ENCODE data around the gene CXorf65. TPM values are rescaled to one million over a fixed set of nuclear protein-coding genes. Genes with fewer than 3 reads are reported as not detected.

CXorf65 gene
- polyA plus RNA-seq, 1 experiment = not detected

- no peak overlapping the region for H3K4me3 ChIP-seq (ENCODE audit: low read depth, low read length)
- ChIA-PET POLR2A (no interaction called here), CTCF (no interaction called here)
- no peak for TF ChIP-seq CTCF (IDR thresholded peaks at IDR 0.05; ENCODE audit: low read depth, low read length)
- peaks cover 2% of the 10 kb centered on the region for H3K27me3 ChIP-seq (ENCODE audit: control insufficient read depth, insufficient read depth, low read length)
- DNase-seq (ENCODE audit: low read depth, low spot score) = no peak
- H3K9me3 ChIP-seq (ENCODE audit: control insufficient read depth, insufficient read depth, low read length) = no peaks in the 10 kb centered on the region
- H3K27ac ChIP-seq (ENCODE audit: low read depth, low read length) = no peak overlapping the region
These were observed 2.5 kb upstream of the CXorf65 start for GRCh38 chrX:71109051-71109450.

DNA sequence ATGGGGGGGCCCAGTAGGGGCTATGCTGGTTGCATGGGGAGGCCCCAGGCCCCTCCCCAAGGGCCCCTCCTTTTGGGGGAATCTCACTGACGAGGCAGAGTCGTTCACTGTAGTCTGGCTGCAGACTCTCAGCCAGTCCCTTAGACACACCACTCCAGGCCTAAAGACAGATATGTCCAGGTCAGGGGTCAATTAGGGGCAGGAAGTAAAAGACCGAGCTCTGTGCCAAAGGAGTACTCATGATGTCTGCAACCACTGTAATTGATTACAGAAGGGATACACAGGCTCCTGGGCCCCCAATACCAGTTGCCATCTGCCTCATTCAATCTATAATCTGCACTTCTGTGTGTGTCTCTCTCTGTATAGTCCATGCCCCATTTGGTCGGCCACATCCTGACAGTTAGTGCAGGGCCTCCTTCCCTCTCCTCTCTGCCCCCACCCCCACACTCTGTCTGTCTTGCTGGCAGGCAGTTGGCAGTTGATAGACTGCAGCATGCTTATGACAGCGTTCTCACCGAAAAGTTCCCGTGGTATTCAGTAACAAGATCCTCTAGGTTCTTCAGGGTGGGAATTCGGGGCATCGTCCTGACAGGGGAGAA, 1.3 kb upstream of the CXorf65 start:
- H3K27me3 ChIP-seq (ENCODE audit: control insufficient read depth, insufficient read depth, low read length) = peaks cover 2% of the 10 kb centered on the region
- H3K9me3 ChIP-seq (ENCODE audit: control insufficient read depth, insufficient read depth, low read length) = no peaks in the 10 kb centered on the region
- TF ChIP-seq CTCF (IDR thresholded peaks at IDR 0.05; ENCODE audit: low read depth, low read length) = no peak
- POLR2A ChIA-PET = no interaction called here
- no peak overlapping the region for H3K4me3 ChIP-seq (ENCODE audit: low read depth, low read length)
- DNase-seq (ENCODE audit: low read depth, low spot score) = no peak
- CTCF ChIA-PET = no interaction called here
- no peak overlapping the region for H3K27ac ChIP-seq (ENCODE audit: low read depth, low read length)

GRCh38 chrX:71107245-71107644, 705 bp upstream of the CXorf65 start:
- ChIA-PET CTCF (no interaction called here), POLR2A (no interaction called here)
- TF ChIP-seq CTCF (IDR thresholded peaks at IDR 0.05; ENCODE audit: low read depth, low read length) = no peak
- H3K9me3 ChIP-seq (ENCODE audit: control insufficient read depth, insufficient read depth, low read length) = no peaks in the 10 kb centered on the region
- H3K27ac ChIP-seq (ENCODE audit: low read depth, low read length) = no peak overlapping the region
- peaks cover 2% of the 10 kb centered on the region for H3K27me3 ChIP-seq (ENCODE audit: control insufficient read depth, insufficient read depth, low read length)
- H3K4me3 ChIP-seq (ENCODE audit: low read depth, low read length) = no peak overlapping the region
- DNase-seq (ENCODE audit: low read depth, low spot score) = no peak

- ChIA-PET CTCF (interaction anchor here (0.6 kb wide), 1 partner anchor 21 kb away, joined by 3 read pairs; no protein-coding TSS in a partner anchor), POLR2A (interaction anchor here (0.6 kb wide), 1 partner anchor 135 kb away, joined by 4 read pairs; no protein-coding TSS in a partner anchor)
- Histone ChIP-seq H3K27me3 (ENCODE audit: control insufficient read depth, insufficient read depth, low read length) (peaks cover 2% of the 10 kb centered on the region), H3K27ac (ENCODE audit: low read depth, low read length) (no peak overlapping the region), H3K9me3 (ENCODE audit: control insufficient read depth, insufficient read depth, low read length) (no peaks in the 10 kb centered on the region), H3K4me3 (ENCODE audit: low read depth, low read length) (no peak overlapping the region)
- TF ChIP-seq CTCF (IDR thresholded peaks at IDR 0.05; ENCODE audit: low read depth, low read length) = no peak
- no peak for DNase-seq (ENCODE audit: low read depth, low spot score)
These were observed 912 bp downstream of the CXorf65 start for GRCh38 chrX:71105628-71106027.

DNA sequence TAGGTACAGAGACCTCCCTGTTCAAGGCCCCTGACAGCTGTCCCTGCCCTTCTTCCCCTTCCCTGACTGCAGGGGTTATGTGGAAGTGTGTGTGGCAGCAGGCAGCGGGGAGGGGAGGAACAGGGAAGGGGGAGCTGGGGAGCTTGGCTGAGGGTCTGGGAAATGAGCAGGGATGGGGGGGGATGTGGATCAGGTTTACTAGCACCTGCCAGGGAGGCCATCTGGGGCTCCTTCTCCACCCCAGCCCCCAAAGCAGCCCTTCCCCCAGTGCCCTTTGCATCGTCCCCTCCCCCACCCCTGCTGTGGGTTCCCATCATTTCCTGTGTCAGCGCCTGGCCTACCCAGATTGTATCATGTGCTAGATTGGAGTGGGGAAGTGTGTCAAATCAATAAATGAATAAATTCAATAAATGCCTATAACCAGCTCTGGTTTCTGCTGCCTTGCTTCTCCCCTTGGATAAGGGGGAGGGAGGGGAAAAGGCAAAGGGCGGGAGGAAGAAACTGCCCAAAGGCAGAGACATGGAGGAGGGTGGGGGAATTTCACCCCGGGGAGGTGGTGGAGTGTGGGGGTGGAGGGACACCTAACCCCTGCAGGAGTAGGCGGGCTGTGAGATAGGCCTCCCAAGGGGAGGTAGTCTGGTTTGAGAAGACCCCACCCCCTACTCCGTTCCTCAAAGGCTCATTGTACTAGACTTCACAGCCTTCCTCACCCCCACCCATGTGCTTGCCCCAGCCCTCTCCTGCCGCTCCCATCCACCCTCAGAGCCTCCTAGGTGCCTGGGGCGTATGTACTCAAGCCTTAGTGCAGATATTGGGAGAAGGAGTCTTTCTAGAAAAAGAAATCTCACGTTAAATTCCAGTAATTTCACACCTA, 3.2 kb downstream of the CXorf65 start:
- ChIA-PET POLR2A (no interaction called here), CTCF (no interaction called here)
- no peak overlapping the region for H3K27ac ChIP-seq (ENCODE audit: low read depth, low read length)
- no peak for TF ChIP-seq CTCF (IDR thresholded peaks at IDR 0.05; ENCODE audit: low read depth, low read length)
- peaks cover 2% of the 10 kb centered on the region for H3K27me3 ChIP-seq (ENCODE audit: control insufficient read depth, insufficient read depth, low read length)
- no peak overlapping the region for H3K4me3 ChIP-seq (ENCODE audit: low read depth, low read length)
- no peaks in the 10 kb centered on the region for H3K9me3 ChIP-seq (ENCODE audit: control insufficient read depth, insufficient read depth, low read length)
- no peak for DNase-seq (ENCODE audit: low read depth, low spot score)

All from AG04450 (cell line).